Measurements from ENCODE around the gene POLR2H. TPM values are rescaled to one million over a fixed set of nuclear protein-coding genes. Genes with fewer than 3 reads are reported as not detected.

Gene POLR2H
- total and polyA plus RNA-seq, 2 experiments from 2014 or later, result 66.3 to 81.2 TPM

- TF ChIP-seq EZH2 (IDR thresholded peaks at IDR 0.05; ENCODE audit: insufficient read depth, poor library complexity, severe bottlenecking), result no peak
- TF ChIP-seq EZH2phosphoT487 (IDR thresholded peaks at IDR 0.05; ENCODE audit: insufficient read depth, low read depth), result no peak
- no peak overlapping the region for H3K27ac ChIP-seq
- H3K27me3 ChIP-seq (replicated peaks; ENCODE audit: insufficient read depth), result no peaks in the 10 kb centered on the region
- H3K9ac ChIP-seq, result no peak overlapping the region
- H3F3A ChIP-seq (ENCODE audit: insufficient read depth), result peaks cover 70% of the 10 kb centered on the region
- 85 to 87% methylated on average over 6 of the region's 6 CpGs for WGBS, 2 experiments (ENCODE audit: low coverage in 1 of 2, low lambda C conversion rate in 2 of 2, missing lambda C conversion rate in 2 of 2)
- in situ Hi-C loops (cut with MboI), result no loop called here
- peaks cover 98% of the 10 kb centered on the region for H3K79me2 ChIP-seq (ENCODE audit: insufficient read depth)
- DNase-seq, result no peak
- no peaks in the 10 kb centered on the region for H3K9me3 ChIP-seq (ENCODE audit: low read depth)
- peaks cover 97% of the 10 kb centered on the region for H3K36me3 ChIP-seq (ENCODE audit: low read depth)
- no peak overlapping the region for H2AFZ ChIP-seq
- no peaks in the 10 kb centered on the region for H4K20me1 ChIP-seq (ENCODE audit: insufficient read depth)
- no peak overlapping the region for H3K4me2 ChIP-seq (ENCODE audit: unreplicated experiment)
- H3K4me3 ChIP-seq, result no peak overlapping the region
- H3K9me2 ChIP-seq (ENCODE audit: insufficient read depth), result no peaks in the 10 kb centered on the region
- H3K4me1 ChIP-seq (ENCODE audit: insufficient read depth), result peaks cover 22% of the 10 kb centered on the region
Measured at GRCh38 chr3:184325715-184326369, 35.7 kb upstream of the POLR2H start.

DNA sequence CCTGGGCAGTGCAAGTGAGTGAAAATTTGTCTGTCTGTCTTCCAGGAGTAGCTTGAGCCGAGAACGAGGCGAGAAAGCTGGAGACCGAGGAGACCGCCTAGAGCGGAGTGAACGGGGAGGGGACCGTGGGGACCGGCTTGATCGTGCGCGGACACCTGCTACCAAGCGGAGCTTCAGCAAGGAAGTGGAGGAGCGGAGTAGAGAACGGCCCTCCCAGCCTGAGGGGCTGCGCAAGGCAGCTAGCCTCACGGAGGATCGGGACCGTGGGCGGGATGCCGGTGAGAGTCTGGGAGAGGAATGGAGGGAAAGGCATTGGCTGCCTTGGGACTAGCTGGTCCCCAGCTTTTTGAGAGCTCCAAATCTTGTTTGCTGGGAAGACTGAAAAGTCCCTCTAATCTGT is 34.3 kb upstream of the POLR2H start:
- no peak overlapping the region for H3K4me2 ChIP-seq (ENCODE audit: unreplicated experiment)
- WGBS, 2 experiments (ENCODE audit: low coverage in 1 of 2, low lambda C conversion rate in 2 of 2, missing lambda C conversion rate in 2 of 2), result 92 to 93% methylated on average over 19 to 21 of the region's 21 CpGs
- no peak overlapping the region for H3K4me3 ChIP-seq
- no peak overlapping the region for H2AFZ ChIP-seq
- in situ Hi-C loops (cut with MboI), result no loop called here
- no peak for DNase-seq
- peaks cover 96% of the 10 kb centered on the region for H3K36me3 ChIP-seq (ENCODE audit: low read depth)
- H3K4me1 ChIP-seq (ENCODE audit: insufficient read depth), result peaks cover 19% of the 10 kb centered on the region
- no peak overlapping the region for H3K9ac ChIP-seq
- peaks cover 98% of the 10 kb centered on the region for H3K79me2 ChIP-seq (ENCODE audit: insufficient read depth)
- H3K9me2 ChIP-seq (ENCODE audit: insufficient read depth), result no peaks in the 10 kb centered on the region
- TF ChIP-seq EZH2phosphoT487 (IDR thresholded peaks at IDR 0.05; ENCODE audit: insufficient read depth, low read depth), result no peak
- no peaks in the 10 kb centered on the region for H3K9me3 ChIP-seq (ENCODE audit: low read depth)
- peaks cover 7% of the 10 kb centered on the region; the same call in 1 of the 2 replicates for H4K20me1 ChIP-seq (ENCODE audit: insufficient read depth)
- peaks cover 84% of the 10 kb centered on the region for H3F3A ChIP-seq (ENCODE audit: insufficient read depth)
- H3K27ac ChIP-seq, result no peak overlapping the region
- H3K27me3 ChIP-seq (replicated peaks; ENCODE audit: insufficient read depth), result no peaks in the 10 kb centered on the region

DNA sequence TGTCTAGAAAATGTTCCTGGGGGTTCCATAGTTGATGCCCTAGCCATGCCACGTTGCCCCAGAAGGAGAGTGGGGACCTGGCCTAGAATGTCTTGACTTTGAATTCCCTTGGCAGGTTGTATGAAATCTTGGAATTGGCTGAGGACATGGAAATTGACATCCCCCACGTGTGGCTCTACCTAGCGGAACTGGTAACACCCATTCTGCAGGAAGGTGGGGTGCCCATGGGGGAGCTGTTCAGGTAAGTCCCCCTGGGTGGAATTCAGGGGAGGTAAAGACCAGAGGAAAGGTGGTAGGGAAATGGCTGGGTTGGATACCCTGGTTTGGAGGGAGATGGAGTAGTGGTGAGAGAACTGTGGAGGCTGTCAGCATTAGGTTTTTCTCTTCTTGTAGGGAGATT is 33.0 kb upstream of the POLR2H start:
- H4K20me1 ChIP-seq (ENCODE audit: insufficient read depth), result peaks cover 8% of the 10 kb centered on the region; the same call in 1 of the 2 replicates

DNA sequence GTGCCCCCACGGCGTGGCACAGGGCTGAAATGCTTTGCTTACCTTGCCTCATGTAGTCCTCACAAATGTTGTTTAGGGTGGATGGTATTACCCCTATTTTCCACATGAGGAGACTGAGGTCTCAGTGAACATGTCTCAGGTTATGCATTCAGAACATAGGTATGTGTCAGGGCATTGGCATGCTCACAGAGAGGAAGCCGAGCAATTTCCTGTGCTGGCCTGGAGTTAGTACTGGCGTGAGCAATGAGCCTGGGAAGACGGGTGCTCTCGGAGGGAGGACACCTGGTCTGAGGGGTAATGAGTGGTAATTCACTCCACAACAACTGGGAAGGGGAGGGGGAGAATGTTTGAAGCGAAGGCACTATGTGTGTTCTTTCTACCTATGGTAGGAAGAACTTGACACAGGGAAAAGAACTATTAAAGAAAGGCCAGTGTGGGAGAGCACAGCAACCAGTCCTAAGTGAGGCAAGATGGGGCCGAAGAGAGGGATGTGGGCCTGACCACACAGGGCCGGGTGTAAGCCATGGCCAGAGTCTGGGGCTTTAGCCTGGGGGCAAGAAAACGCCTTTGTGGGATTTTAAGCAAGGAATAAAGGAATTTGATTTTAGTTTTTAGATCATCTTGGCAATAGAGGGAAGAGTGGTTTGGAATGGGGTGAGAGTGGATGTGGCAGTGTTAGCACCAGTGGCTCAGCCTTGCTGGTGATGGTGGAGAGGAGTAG is 29.0 kb upstream of the POLR2H start:
- peak overlapping the region; percentile 94 for H3K27ac ChIP-seq
- H3K4me3 ChIP-seq, result no peak overlapping the region
- peaks cover 61% of the 10 kb centered on the region for H3K4me1 ChIP-seq (ENCODE audit: insufficient read depth)
- H3K9me2 ChIP-seq (ENCODE audit: insufficient read depth), result no peaks in the 10 kb centered on the region
- in situ Hi-C loops (cut with MboI), result no loop called here
- H3K9me3 ChIP-seq (ENCODE audit: low read depth), result no peaks in the 10 kb centered on the region
- H3F3A ChIP-seq (ENCODE audit: insufficient read depth), result peaks cover 90% of the 10 kb centered on the region
- peak overlapping the region; percentile 88 for H3K9ac ChIP-seq
- TF ChIP-seq EZH2 (IDR thresholded peaks at IDR 0.05; ENCODE audit: insufficient read depth, poor library complexity, severe bottlenecking) (no peak), EZH2phosphoT487 (IDR thresholded peaks at IDR 0.05; ENCODE audit: insufficient read depth, low read depth) (no peak)
- H3K36me3 ChIP-seq (ENCODE audit: low read depth), result peaks cover 65% of the 10 kb centered on the region
- peaks cover 70% of the 10 kb centered on the region for H3K79me2 ChIP-seq (ENCODE audit: insufficient read depth)
- no peaks in the 10 kb centered on the region for H3K27me3 ChIP-seq (replicated peaks; ENCODE audit: insufficient read depth)
- 44 to 45% methylated on average over 10 of the region's 10 CpGs for WGBS, 2 experiments (ENCODE audit: low coverage in 1 of 2, low lambda C conversion rate in 2 of 2, missing lambda C conversion rate in 2 of 2)
- peaks cover 8% of the 10 kb centered on the region; the same call in 1 of the 2 replicates for H4K20me1 ChIP-seq (ENCODE audit: insufficient read depth)
- peak; percentile 95 for DNase-seq
- H2AFZ ChIP-seq, result no peak overlapping the region
- H3K4me2 ChIP-seq (ENCODE audit: unreplicated experiment), result peak overlapping the region; percentile 25

More for the DNA sequence above, 33.0 kb upstream of the POLR2H start:
- TF ChIP-seq EZH2 (IDR thresholded peaks at IDR 0.05; ENCODE audit: insufficient read depth, poor library complexity, severe bottlenecking) (no peak), EZH2phosphoT487 (IDR thresholded peaks at IDR 0.05; ENCODE audit: insufficient read depth, low read depth) (no peak)
- Histone ChIP-seq H3K4me3 (no peak overlapping the region), H3F3A (ENCODE audit: insufficient read depth) (peaks cover 97% of the 10 kb centered on the region), H3K9ac (no peak overlapping the region), H3K79me2 (ENCODE audit: insufficient read depth) (peaks cover 97% of the 10 kb centered on the region), H3K9me2 (ENCODE audit: insufficient read depth) (no peaks in the 10 kb centered on the region), H3K9me3 (ENCODE audit: low read depth) (no peaks in the 10 kb centered on the region), H3K36me3 (ENCODE audit: low read depth) (peaks cover 93% of the 10 kb centered on the region), H3K27me3 (replicated peaks; ENCODE audit: insufficient read depth) (no peaks in the 10 kb centered on the region), H3K4me1 (ENCODE audit: insufficient read depth) (peaks cover 29% of the 10 kb centered on the region), H3K4me2 (ENCODE audit: unreplicated experiment) (no peak overlapping the region), H2AFZ (no peak overlapping the region), H3K27ac (peak overlapping the region; percentile 40)
- 31 to 51% methylated on average over 3 of the region's 3 CpGs for WGBS, 2 experiments (ENCODE audit: low coverage in 1 of 2, low lambda C conversion rate in 2 of 2, missing lambda C conversion rate in 2 of 2)
- in situ Hi-C loops (cut with MboI), result no loop called here
- no peak for DNase-seq

Measured in GM23248 (cell line).